DND-41 (cell line): Measurements from ENCODE around the gene CRTAP.
"Not testable (repeated sequence)": the region's sequence is repeated elsewhere in the genome, so short reads cannot be mapped to it uniquely, and the experiment has no call there.

Experiments used
- EZH2 ChIP-seq: IDR thresholded peaks from 3 replicates; pipeline ENCODE4 v1.6.1; 2012; ENCODE audit warnings: borderline replicate concordance, low read depth, mild to moderate bottlenecking, moderate library complexity, low read length, inconsistent platforms; ENCODE audit not compliant: severe bottlenecking
- TF ChIP-seq, protein P1 (sequence below): IDR thresholded peaks from 2 replicates; pipeline ENCODE4 v1.5.1; 2012; ENCODE audit warnings: borderline replicate concordance, low read length, moderate library complexity, mild to moderate bottlenecking; ENCODE audit not compliant: poor library complexity, severe bottlenecking; ENCODE audit errors: extremely low read depth

DNA sequence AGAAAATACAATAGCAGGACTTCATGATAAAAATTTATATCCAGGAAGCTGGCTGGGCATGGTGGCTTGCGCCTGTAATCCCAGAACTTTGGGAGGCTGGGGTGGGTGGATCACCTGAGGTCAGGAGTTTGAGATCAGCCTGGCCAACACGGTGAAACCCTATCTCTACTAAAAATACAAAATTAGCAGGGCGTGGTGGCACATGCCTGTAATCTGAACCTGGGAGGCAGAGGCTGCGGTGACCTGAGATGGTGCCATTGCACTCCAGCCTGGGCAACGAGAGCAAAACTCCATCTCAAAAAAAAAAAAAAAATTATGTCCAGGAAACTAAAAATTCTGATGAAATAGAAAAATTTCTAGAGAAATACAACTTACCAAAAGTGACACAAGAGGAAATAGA is 48.8 kb downstream of the CRTAP start:
- TF ChIP-seq, protein P1, sequence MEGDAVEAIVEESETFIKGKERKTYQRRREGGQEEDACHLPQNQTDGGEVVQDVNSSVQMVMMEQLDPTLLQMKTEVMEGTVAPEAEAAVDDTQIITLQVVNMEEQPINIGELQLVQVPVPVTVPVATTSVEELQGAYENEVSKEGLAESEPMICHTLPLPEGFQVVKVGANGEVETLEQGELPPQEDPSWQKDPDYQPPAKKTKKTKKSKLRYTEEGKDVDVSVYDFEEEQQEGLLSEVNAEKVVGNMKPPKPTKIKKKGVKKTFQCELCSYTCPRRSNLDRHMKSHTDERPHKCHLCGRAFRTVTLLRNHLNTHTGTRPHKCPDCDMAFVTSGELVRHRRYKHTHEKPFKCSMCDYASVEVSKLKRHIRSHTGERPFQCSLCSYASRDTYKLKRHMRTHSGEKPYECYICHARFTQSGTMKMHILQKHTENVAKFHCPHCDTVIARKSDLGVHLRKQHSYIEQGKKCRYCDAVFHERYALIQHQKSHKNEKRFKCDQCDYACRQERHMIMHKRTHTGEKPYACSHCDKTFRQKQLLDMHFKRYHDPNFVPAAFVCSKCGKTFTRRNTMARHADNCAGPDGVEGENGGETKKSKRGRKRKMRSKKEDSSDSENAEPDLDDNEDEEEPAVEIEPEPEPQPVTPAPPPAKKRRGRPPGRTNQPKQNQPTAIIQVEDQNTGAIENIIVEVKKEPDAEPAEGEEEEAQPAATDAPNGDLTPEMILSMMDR, result not testable (repeated sequence)
- TF ChIP-seq EZH2, result not testable (repeated sequence)
